Measurements from ENCODE around the gene TCEA3.

Gene TCEA3

DNA sequence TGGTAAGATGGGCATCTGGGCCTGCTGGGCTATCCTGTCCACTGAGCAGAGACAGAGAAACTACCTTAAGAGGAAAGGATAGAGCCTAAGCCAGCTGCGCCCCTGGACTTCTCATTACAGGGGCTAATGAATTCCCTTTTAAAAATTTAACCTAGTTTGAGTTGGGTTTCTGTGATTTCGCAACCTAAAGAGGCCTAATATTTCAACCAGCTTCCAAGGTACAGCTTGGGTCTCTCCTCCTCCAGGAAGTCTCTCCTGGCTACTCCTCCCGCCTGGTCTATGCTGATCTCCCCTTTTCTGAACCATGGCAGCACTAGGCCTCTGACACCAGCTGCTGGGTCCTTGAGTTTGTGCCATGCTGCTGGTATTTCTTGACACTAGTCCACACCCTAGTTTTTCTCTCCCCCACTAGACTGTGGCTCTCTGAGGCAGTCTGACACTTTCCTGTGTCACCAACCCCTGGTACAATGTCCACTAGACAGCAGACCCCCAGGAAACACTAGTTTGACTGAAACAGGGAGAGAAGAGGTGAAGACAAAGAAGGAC, 29.0 kb upstream of the TCEA3 start:
- peaks cover 9% of the 10 kb centered on the region for H3K4me1 Mint-ChIP-seq (ENCODE audit: low read depth)
- H3K27me3 Mint-ChIP-seq (ENCODE audit: low read depth), result peaks cover 14% of the 10 kb centered on the region
- H3K27ac Mint-ChIP-seq, result no peak overlapping the region
- H3K9me3 Mint-ChIP-seq, result no peaks in the 10 kb centered on the region
- H3K36me3 Mint-ChIP-seq (ENCODE audit: low read depth), result no peaks in the 10 kb centered on the region
- H3K4me3 Mint-ChIP-seq, result no peak overlapping the region

- Mint-ChIP-seq H3K9me3 (no peaks in the 10 kb centered on the region), H3K36me3 (ENCODE audit: low read depth) (no peaks in the 10 kb centered on the region), H3K27ac (no peak overlapping the region), H3K4me3 (no peak overlapping the region), H3K27me3 (ENCODE audit: low read depth) (peaks cover 14% of the 10 kb centered on the region), H3K4me1 (ENCODE audit: low read depth) (peaks cover 9% of the 10 kb centered on the region)
These were observed 27.5 kb upstream of the TCEA3 start for GRCh38 chr1:23452011-23452411.

GRCh38 chr1:23451441-23451840, 26.9 kb upstream of the TCEA3 start:
- Mint-ChIP-seq H3K27ac (no peak overlapping the region), H3K4me3 (no peak overlapping the region), H3K4me1 (ENCODE audit: low read depth) (peaks cover 6% of the 10 kb centered on the region), H3K9me3 (no peaks in the 10 kb centered on the region), H3K36me3 (ENCODE audit: low read depth) (no peaks in the 10 kb centered on the region), H3K27me3 (ENCODE audit: low read depth) (peaks cover 16% of the 10 kb centered on the region)

DNA sequence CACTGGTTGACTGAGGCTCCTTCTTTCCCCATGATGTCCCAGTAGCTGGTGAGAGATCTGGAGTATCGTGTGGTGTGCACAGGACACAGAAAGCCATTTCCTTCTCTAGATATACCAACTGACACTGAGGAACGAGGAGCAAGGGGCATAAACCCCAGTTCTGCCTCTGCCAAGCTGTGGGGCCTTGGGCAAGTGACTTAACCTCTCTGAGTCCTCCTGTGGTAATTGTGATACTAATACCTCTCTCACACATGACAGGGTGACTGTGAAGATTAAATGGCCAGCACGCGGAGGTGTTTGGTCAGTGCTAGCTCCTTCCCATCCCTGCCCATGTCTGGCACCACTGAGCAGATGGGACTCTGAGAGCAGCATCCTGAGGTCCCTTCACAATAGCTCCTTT, 26.3 kb upstream of the TCEA3 start:
- Mint-ChIP-seq H3K4me3 (no peak overlapping the region), H3K27me3 (ENCODE audit: low read depth) (peaks cover 16% of the 10 kb centered on the region), H3K36me3 (ENCODE audit: low read depth) (no peaks in the 10 kb centered on the region), H3K4me1 (ENCODE audit: low read depth) (peaks cover 4% of the 10 kb centered on the region), H3K27ac (no peak overlapping the region), H3K9me3 (no peaks in the 10 kb centered on the region)

- Mint-ChIP-seq H3K9me3 (no peaks in the 10 kb centered on the region), H3K27me3 (ENCODE audit: low read depth) (peaks cover 15% of the 10 kb centered on the region), H3K4me1 (ENCODE audit: low read depth) (peaks cover 2% of the 10 kb centered on the region), H3K36me3 (ENCODE audit: low read depth) (no peaks in the 10 kb centered on the region), H3K27ac (no peak overlapping the region), H3K4me3 (no peak overlapping the region)
These were observed 25.4 kb upstream of the TCEA3 start for GRCh38 chr1:23449958-23450357.

DNA sequence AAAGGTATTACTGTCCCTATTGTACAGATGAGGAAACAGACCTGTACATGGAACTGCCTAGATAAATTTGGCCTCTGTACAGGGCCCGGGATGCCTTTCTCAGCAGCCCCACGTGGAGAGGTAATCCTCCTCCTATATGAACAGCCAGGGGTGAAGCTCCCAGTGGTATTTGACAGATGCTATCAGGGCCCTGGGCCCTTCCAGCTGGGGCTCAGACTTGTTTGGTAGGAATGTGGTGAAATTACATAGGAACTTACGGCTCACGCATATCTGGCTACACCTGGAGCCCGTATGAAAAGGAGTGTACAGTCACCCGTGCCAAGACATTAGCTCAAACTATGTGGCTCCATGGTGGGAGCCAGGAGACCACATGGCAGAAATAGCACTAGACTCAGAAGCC, 24.8 kb upstream of the TCEA3 start:
- Mint-ChIP-seq H3K4me3 (no peak overlapping the region), H3K4me1 (ENCODE audit: low read depth) (peaks cover 2% of the 10 kb centered on the region), H3K36me3 (ENCODE audit: low read depth) (no peaks in the 10 kb centered on the region), H3K27me3 (ENCODE audit: low read depth) (peaks cover 15% of the 10 kb centered on the region), H3K9me3 (no peaks in the 10 kb centered on the region), H3K27ac (no peak overlapping the region)

GRCh38 chr1:23448846-23449245, 24.3 kb upstream of the TCEA3 start:
- Mint-ChIP-seq H3K4me1 (ENCODE audit: low read depth) (peaks cover 2% of the 10 kb centered on the region), H3K27me3 (ENCODE audit: low read depth) (peaks cover 15% of the 10 kb centered on the region), H3K36me3 (ENCODE audit: low read depth) (no peaks in the 10 kb centered on the region), H3K9me3 (no peaks in the 10 kb centered on the region), H3K27ac (no peak overlapping the region), H3K4me3 (no peak overlapping the region)

DNA sequence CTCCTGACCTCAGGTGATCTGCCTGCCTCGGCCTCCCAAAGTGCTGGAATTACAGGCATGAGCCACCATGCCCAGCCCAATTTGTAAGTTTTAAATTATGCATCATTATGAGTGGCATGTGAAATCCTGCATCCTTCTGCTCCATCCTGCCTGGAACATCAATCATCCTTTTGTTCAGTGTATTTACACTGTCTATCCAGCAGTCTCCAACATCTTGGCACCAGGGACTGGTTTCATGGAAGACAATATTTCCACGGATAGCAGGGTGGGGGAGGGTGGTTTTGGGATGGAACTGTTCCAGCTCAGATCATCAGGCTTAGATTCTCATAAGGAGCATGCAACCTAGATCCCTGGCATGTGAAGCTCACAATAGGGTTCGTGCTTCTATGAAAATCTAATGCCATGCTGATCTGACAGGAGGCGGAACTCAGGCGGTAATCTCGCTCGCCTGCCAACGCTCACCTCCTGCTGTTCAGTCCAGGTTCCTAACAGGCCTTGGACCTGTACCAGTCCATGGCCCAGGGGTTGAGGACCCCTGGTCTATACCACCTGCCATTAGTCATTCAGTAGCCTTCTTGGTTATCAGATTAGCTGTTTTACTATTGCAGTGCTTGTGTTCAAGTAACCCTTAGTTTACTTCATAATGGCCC, 22.2 kb upstream of the TCEA3 start:
- no peak overlapping the region for H3K4me3 Mint-ChIP-seq
- peaks cover 13% of the 10 kb centered on the region for H3K27me3 Mint-ChIP-seq (ENCODE audit: low read depth)
- H3K27ac Mint-ChIP-seq, result no peak overlapping the region
- H3K36me3 Mint-ChIP-seq (ENCODE audit: low read depth), result no peaks in the 10 kb centered on the region
- H3K9me3 Mint-ChIP-seq, result no peaks in the 10 kb centered on the region
- H3K4me1 Mint-ChIP-seq (ENCODE audit: low read depth), result peaks cover 2% of the 10 kb centered on the region

- no peaks in the 10 kb centered on the region for H3K36me3 Mint-ChIP-seq (ENCODE audit: low read depth)
- H3K4me1 Mint-ChIP-seq (ENCODE audit: low read depth), result no peaks in the 10 kb centered on the region
- H3K9me3 Mint-ChIP-seq, result no peaks in the 10 kb centered on the region
- H3K27ac Mint-ChIP-seq, result no peak overlapping the region
- H3K4me3 Mint-ChIP-seq, result no peak overlapping the region
- H3K27me3 Mint-ChIP-seq (ENCODE audit: low read depth), result peaks cover 9% of the 10 kb centered on the region
These were observed 20.2 kb upstream of the TCEA3 start for GRCh38 chr1:23444596-23445390.

DNA sequence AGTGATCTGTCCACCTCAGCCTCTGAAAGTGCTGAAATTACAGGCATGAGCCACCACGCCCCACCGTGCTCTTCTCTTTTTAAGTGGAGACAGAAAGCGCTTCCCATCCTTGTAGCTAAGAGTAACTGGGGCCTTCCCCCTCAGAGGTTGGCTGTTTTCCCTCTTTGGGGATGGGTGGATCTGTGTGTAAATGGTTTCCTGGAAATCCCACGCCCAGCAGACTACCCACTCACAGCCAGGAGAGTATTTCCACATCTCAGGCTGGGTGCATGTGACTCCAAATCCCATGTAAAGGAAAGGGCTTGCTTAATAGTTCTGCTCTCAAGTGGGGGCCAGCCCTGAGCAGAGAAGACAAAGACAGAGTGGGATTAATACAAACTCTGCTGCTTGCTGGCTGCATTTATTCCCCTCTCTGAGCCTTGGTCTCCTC, 19.6 kb upstream of the TCEA3 start:
- Mint-ChIP-seq H3K4me1 (ENCODE audit: low read depth) (no peaks in the 10 kb centered on the region), H3K36me3 (ENCODE audit: low read depth) (no peaks in the 10 kb centered on the region)

DNA sequence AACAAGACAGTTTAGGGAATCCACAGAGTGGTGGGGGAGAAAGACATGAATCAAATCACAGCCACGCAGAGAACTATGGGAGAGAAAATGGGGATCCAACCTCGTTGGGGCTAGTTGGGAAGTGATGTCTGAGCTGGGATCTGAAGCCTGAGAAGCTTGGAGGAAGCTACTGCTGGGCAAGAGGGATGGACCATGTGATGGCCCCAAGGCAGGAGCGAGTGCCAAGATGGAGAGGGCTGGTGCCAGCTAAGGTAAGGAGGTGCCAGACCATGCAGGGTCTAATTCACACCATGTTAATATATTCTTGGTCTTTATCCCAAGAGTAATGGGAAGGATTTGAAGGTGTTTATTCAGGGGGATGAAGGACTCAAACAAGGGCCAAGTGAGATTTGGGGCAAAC, 18.2 kb upstream of the TCEA3 start:
- no peak overlapping the region for H3K27ac Mint-ChIP-seq
- no peak overlapping the region for H3K4me3 Mint-ChIP-seq
- H3K9me3 Mint-ChIP-seq, result no peaks in the 10 kb centered on the region

More for the DNA sequence above, 19.6 kb upstream of the TCEA3 start:
- no peak overlapping the region for H3K4me3 Mint-ChIP-seq
- H3K27me3 Mint-ChIP-seq (ENCODE audit: low read depth), result peaks cover 9% of the 10 kb centered on the region
- H3K9me3 Mint-ChIP-seq, result no peaks in the 10 kb centered on the region
- H3K27ac Mint-ChIP-seq, result no peak overlapping the region

GRCh38 chr1:23441446-23442148, 17.0 kb upstream of the TCEA3 start:
- H3K27me3 Mint-ChIP-seq (ENCODE audit: low read depth), result peaks cover 3% of the 10 kb centered on the region
- H3K9me3 Mint-ChIP-seq, result no peaks in the 10 kb centered on the region
- H3K4me3 Mint-ChIP-seq, result no peak overlapping the region
- H3K36me3 Mint-ChIP-seq (ENCODE audit: low read depth), result no peaks in the 10 kb centered on the region
- H3K27ac Mint-ChIP-seq, result no peak overlapping the region
- H3K4me1 Mint-ChIP-seq (ENCODE audit: low read depth), result no peaks in the 10 kb centered on the region

More for the DNA sequence above, 18.2 kb upstream of the TCEA3 start:
- Mint-ChIP-seq H3K27me3 (ENCODE audit: low read depth) (peaks cover 9% of the 10 kb centered on the region), H3K4me1 (ENCODE audit: low read depth) (no peaks in the 10 kb centered on the region), H3K36me3 (ENCODE audit: low read depth) (no peaks in the 10 kb centered on the region)

GRCh38 chr1:23438545-23438944, 14.0 kb upstream of the TCEA3 start:
- Mint-ChIP-seq H3K4me3 (no peak overlapping the region), H3K27ac (no peak overlapping the region), H3K36me3 (ENCODE audit: low read depth) (no peaks in the 10 kb centered on the region), H3K9me3 (no peaks in the 10 kb centered on the region), H3K4me1 (ENCODE audit: low read depth) (no peaks in the 10 kb centered on the region), H3K27me3 (ENCODE audit: low read depth) (peaks cover 3% of the 10 kb centered on the region)

- Mint-ChIP-seq H3K27me3 (ENCODE audit: low read depth) (peaks cover 9% of the 10 kb centered on the region), H3K36me3 (ENCODE audit: low read depth) (no peaks in the 10 kb centered on the region), H3K4me3 (no peak overlapping the region), H3K9me3 (no peaks in the 10 kb centered on the region), H3K27ac (no peak overlapping the region), H3K4me1 (ENCODE audit: low read depth) (no peaks in the 10 kb centered on the region)
These were observed 12.8 kb upstream of the TCEA3 start for GRCh38 chr1:23437355-23437664.

All from T-helper 1 cell treated with Interleukin-12 subunit alpha and Interleukin-12 subunit beta and Interleukin-4 antibody, amounts not matched to agents 30 μg/mL and 1 μg/mL, for 36 hours (primary cell).